Heart left ventricle (tissue), 16 donors: ENCODE measurements around the gene RHBDF2. TPM values are rescaled to one million over a fixed set of nuclear protein-coding genes. Genes with fewer than 3 reads are reported as not detected.

Experiments used
- ATAC-seq, 4 donors: fragments of 200-7000 bp; cut with Tn5 transposase; one replicate each; pipeline ENCODE4 v1.9.1; 2020 to 2022; ENCODE audit warnings: moderate library complexity in 4 of 4, mild to moderate bottlenecking in 3 of 4, moderate number of reproducible peaks in 1 of 4
- DNase-seq, 5 donors: peaks; one replicate each; pipeline ENCODE4 v3.0.0-alpha.2; 2020
- H3K27ac ChIP-seq, 12 donors: fragments of 200-600 bp; sonication (generic) in 4 of 12; one replicate each; pipeline versions ENCODE4 v1.5.0 to v1.8.0; 2016 to 2022; ENCODE audit warnings: mild to moderate bottlenecking in 2 of 12
- H3K27me3 ChIP-seq, 9 donors: fragments of 200-600 bp; sonication (generic) in 2 of 9; one replicate each; pipeline versions ENCODE4 v1.5.1 to v1.8.0; 2016 to 2022; ENCODE audit warnings: mild to moderate bottlenecking in 3 of 9
- H3K36me3 ChIP-seq, 9 donors: fragments of 200-600 bp; sonication (generic) in 2 of 9; one replicate each; pipeline versions ENCODE4 v1.5.0 to v1.8.0; 2018 to 2022; ENCODE audit warnings: mild to moderate bottlenecking in 2 of 9
- H3K4me1 ChIP-seq, 12 donors: fragments of 200-600 bp; sonication (generic) in 4 of 12; one replicate each; pipeline versions ENCODE4 v1.5.0 to v1.8.0; 2016 to 2022; ENCODE audit warnings: mild to moderate bottlenecking in 3 of 12
- H3K4me3 ChIP-seq, 12 donors: fragments of 200-600 bp; sonication (generic) in 4 of 12; one replicate each; pipeline versions ENCODE4 v1.5.0 to v1.8.0; 2017 to 2022; ENCODE audit warnings: mild to moderate bottlenecking in 9 of 12, moderate library complexity in 4 of 12
- H3K9me3 ChIP-seq, 12 donors: fragments of 200-600 bp; sonication (generic) in 4 of 12; one replicate each; pipeline versions ENCODE4 v1.5.0 to v1.8.0; 2016 to 2022; ENCODE audit warnings: mild to moderate bottlenecking in 1 of 12
- CTCF ChIP-seq, 12 donors: fragments of 200-600 bp; sonication (generic) in 4 of 12; IDR thresholded peaks; one replicate each; pipeline versions ENCODE4 v1.5.0 to v1.8.0; 2018 to 2022; ENCODE audit warnings: antibody characterized with exemption in 12 of 12, mild to moderate bottlenecking in 5 of 12
- POLR2A ChIP-seq, 2 donors: fragments of 450-650 bp; IDR thresholded peaks; one replicate each; pipeline ENCODE4 v1.6.1; 2017; ENCODE audit warnings: antibody characterized with exemption in 2 of 2, mild to moderate bottlenecking in 2 of 2, moderate library complexity in 2 of 2
- WGBS, 4 donors: extraction: QIAGEN DNeasy Blood & Tissue Kit in 2 of 4; methylation state at CpG; one replicate each; pipeline versions ENCODE4 v1.1.5 to v1.1.7; 2013 to 2018; 5-methylcytosine and 5-hydroxymethylcytosine counted together
- intact Hi-C, 10 donors: fragments of 100-400 bp; cut with DNase I; formaldehyde crosslinking; loops; one replicate each; pipeline versions ENCODE4 v1.11.1 to v1.14.2; 2022
- polyA plus RNA-seq, 2 donors: library from polyadenylated mRNA; stranded (reverse); fragments of 200-250 nt; gene quantifications; one replicate each; pipeline ENCODE4 v1.2.3, GENCODE V29; 2013
- total RNA-seq, 9 donors: library from RNA; depleted of rRNA in 2 of 9; stranded (reverse); fragments of >200 nt in 2 of 9; fragmentation: NEBNext Ultra II Directional in 3 of 9; extraction: Animal tissue kit (Norgen Biotek cat#: 25700) in 3 of 9; gene quantifications; one replicate each; pipeline versions ENCODE4 v1.1.0 to v1.2.4, GENCODE V29; 2016 to 2023
- donor health status: ischemic (EF 13 %, LVEDD 7.1; RV severe dilation, severe dysfunction).
- donor health status: healthy with polysubstance abuse.
- donor health status: DM: no; HTN: yes; CAD: no.
- donor health status: DM: no; HTN: no; CAD: no.
- donor health status: ischemic (EF 25% LVEDD 6.9; RV normal size, moderate dysfunction).
- donor health status: ischemic (EF 25% LVEDD 5.7; RV mildly dilated, moderate dysfunction).
- donor health status: healthy.
- donor health status: DM: yes; HTN: yes; CAD: no.
- donor health status: ischemic (EF 35%, LVEDD 5.7; RV mildly dilated, moderate dysfunction).
- donor health status: nonischemic (EF 11% LVEDD 7.7; RV severe dilation, severe dysfunction).
- donor health status: DM: yes; HTN: yes; CAD: no.
- donor health status: PGD.
- donor health status: ischemic (EF 29% LVEDD 5.4; RV normal size, mild dysfunction).
- donor health status: nonischemic (EF 23%, LVEDD 6.1; RV moderate dilation, normal function).

RHBDF2 gene
- total and polyA plus RNA-seq, 11 donors: 6.3 to 49.4 (median 14.1) TPM

- intact Hi-C loops: loop anchor here in 5 of 10 donors (2.0 to 10.0 kb wide), 5 partner anchors 17 to 200 kb away; partner anchors contain the start of gene QRICH2 (in 1 of the 5)
- 66 to 83% (median 77%) methylated on average over 5 to 11 of the region's 11 CpGs for whole genome bisulfite sequencing, 4 donors
- Histone ChIP-seq H3K27ac (peak overlapping the region; percentile 72 to 96 (median 92)), H3K36me3 (no peaks in the 10 kb centered on the region), H3K27me3 (peaks cover 0 to 5% (median 0%) of the 10 kb centered on the region in 9 donors), H3K4me1 (peaks cover 10 to 70% (median 42%) of the 10 kb centered on the region in 12 donors), H3K9me3 (no peaks in the 10 kb centered on the region), H3K4me3 (peak overlapping the region in 10 of 12 donors; percentile 46 to 85 (median 78))
- no peak for DNase-seq
- TF ChIP-seq POLR2A (IDR thresholded peaks at IDR 0.05) (no peak), CTCF (IDR thresholded peaks at IDR 0.05) (no peak)
- ATAC-seq: no peak
These were observed 644 bp upstream of the RHBDF2 start for GRCh38 chr17:76501827-76502307.

GRCh38 chr17:76500747-76501017, 541 bp downstream of the RHBDF2 start:
- Histone ChIP-seq H3K4me1 (peaks cover 10 to 75% (median 43%) of the 10 kb centered on the region in 12 donors), H3K27me3 (no peaks in the 10 kb centered on the region), H3K9me3 (no peaks in the 10 kb centered on the region), H3K36me3 (no peaks in the 10 kb centered on the region), H3K4me3 (peak overlapping the region; percentile 46 to 85 (median 80)), H3K27ac (peak overlapping the region; percentile 72 to 96 (median 92))
- DNase-seq: no peak
- ATAC-seq: no peak
- TF ChIP-seq CTCF (IDR thresholded peaks at IDR 0.05) (no peak), POLR2A (IDR thresholded peaks at IDR 0.05) (no peak)
- 22 to 29% (median 22%) methylated on average over 10 of the region's 10 CpGs; no CpG with 5 or more reads in 1 of the 4 donors for WGBS, 4 donors
- intact Hi-C loops: loop anchor here in 5 of 10 donors (2.0 to 10.0 kb wide), 5 partner anchors 16 to 198 kb away; partner anchors contain the start of gene QRICH2 (in 1 of the 5)

- peaks cover 10 to 79% (median 43%) of the 10 kb centered on the region in 12 donors for H3K4me1 ChIP-seq
- H3K27ac ChIP-seq: peak overlapping the region; percentile 72 to 96 (median 92)
- peak overlapping the region; percentile 46 to 85 (median 80) for H3K4me3 ChIP-seq
- H3K36me3 ChIP-seq: no peaks in the 10 kb centered on the region
- ATAC-seq (no peak), DNase-seq (no peak)
- H3K27me3 ChIP-seq: no peaks in the 10 kb centered on the region
- 69 to 76% (median 72%) methylated on average over 11 to 17 of the region's 17 CpGs for WGBS, 4 donors
- intact Hi-C loops: loop anchor here in 5 of 10 donors (2.0 to 10.0 kb wide), 5 partner anchors 15 to 198 kb away; partner anchors contain the start of gene QRICH2 (in 1 of the 5)
- H3K9me3 ChIP-seq: no peaks in the 10 kb centered on the region
- TF ChIP-seq CTCF (IDR thresholded peaks at IDR 0.05) (no peak), POLR2A (IDR thresholded peaks at IDR 0.05) (no peak)
These were observed 1.0 kb downstream of the RHBDF2 start for GRCh38 chr17:76500074-76500746.

GRCh38 chr17:76499267-76499667, 2.0 kb downstream of the RHBDF2 start:
- Histone ChIP-seq H3K36me3 (peaks cover 0 to 5% (median 0%) of the 10 kb centered on the region in 9 donors), H3K4me1 (peaks cover 10 to 87% (median 43%) of the 10 kb centered on the region in 12 donors), H3K27me3 (no peaks in the 10 kb centered on the region), H3K27ac (peak overlapping the region in 11 of 12 donors; percentile 87 to 96 (median 93)), H3K4me3 (peak overlapping the region in 6 of 12 donors; percentile 62 to 85 (median 82)), H3K9me3 (no peaks in the 10 kb centered on the region)
- no peak for DNase-seq
- TF ChIP-seq POLR2A (IDR thresholded peaks at IDR 0.05) (no peak), CTCF (IDR thresholded peaks at IDR 0.05) (no peak)
- WGBS, 4 donors: 61 to 84% (median 72%) methylated on average over 5 of the region's 5 CpGs
- intact Hi-C loops: no loop called here
- ATAC-seq: no peak
